ENCODE results near the gene DHX8.

DHX8 gene

GRCh38 chr17:43483674-43484551 lies at the start of gene DHX8:
DHX8 (plus strand) TSS chr17:43483975; CDS start chr17:43484038, 63 bp downstream.
- peak; percentile 100 for TF ChIP-seq CTCF (conservative IDR thresholded peaks at IDR 0.05; ENCODE audit: low read depth, low read length)
- DNase-seq (ENCODE audit: low read depth) = peak; percentile 96
- H3K4me3 ChIP-seq (ENCODE audit: low read length) = peak within 1 kb of the TSS; percentile 99

GRCh38 chr17:43434902-43435319 lies 48.9 kb upstream of the DHX8 start:
- no peak for TF ChIP-seq CTCF (conservative IDR thresholded peaks at IDR 0.05; ENCODE audit: low read depth, low read length)
- H3K4me3 ChIP-seq (ENCODE audit: low read length) = no peak overlapping the region
- no peak for DNase-seq (ENCODE audit: low read depth)

- H3K4me3 ChIP-seq (ENCODE audit: low read length) = no peak overlapping the region
- no peak for TF ChIP-seq CTCF (conservative IDR thresholded peaks at IDR 0.05; ENCODE audit: low read depth, low read length)
- no peak for DNase-seq (ENCODE audit: low read depth)
These were observed 46.0 kb upstream of the DHX8 start for GRCh38 chr17:43437756-43438155.

GRCh38 chr17:43438626-43439025 lies 45.1 kb upstream of the DHX8 start:
- no peak for DNase-seq (ENCODE audit: low read depth)
- H3K4me3 ChIP-seq (ENCODE audit: low read length) = no peak overlapping the region
- no peak for TF ChIP-seq CTCF (conservative IDR thresholded peaks at IDR 0.05; ENCODE audit: low read depth, low read length)

GRCh38 chr17:43439041-43439440 lies 44.7 kb upstream of the DHX8 start:
- DNase-seq (ENCODE audit: low read depth) = no peak
- TF ChIP-seq CTCF (conservative IDR thresholded peaks at IDR 0.05; ENCODE audit: low read depth, low read length) = no peak
- H3K4me3 ChIP-seq (ENCODE audit: low read length) = no peak overlapping the region

- DNase-seq (ENCODE audit: low read depth) = no peak
- no peak overlapping the region for H3K4me3 ChIP-seq (ENCODE audit: low read length)
- no peak for TF ChIP-seq CTCF (conservative IDR thresholded peaks at IDR 0.05; ENCODE audit: low read depth, low read length)
These were observed 41.1 kb upstream of the DHX8 start for GRCh38 chr17:43442711-43443110.

GRCh38 chr17:43443381-43443780 lies 40.4 kb upstream of the DHX8 start:
- no peak for DNase-seq (ENCODE audit: low read depth)
- TF ChIP-seq CTCF (conservative IDR thresholded peaks at IDR 0.05; ENCODE audit: low read depth, low read length) = no peak
- no peak overlapping the region for H3K4me3 ChIP-seq (ENCODE audit: low read length)

Data from retinal pigment epithelial cell (primary cell).